Muscle layer of duodenum (tissue), 2 donors: ENCODE results near the gene GPATCH8.

Experiments
- H3K27ac ChIP-seq: one replicate; pipeline ENCODE4 v1.7.0; 2013; ENCODE audit warnings: mild to moderate bottlenecking, low read length
- H3K27me3 ChIP-seq: one replicate; pipeline ENCODE4 v1.7.0; 2013; ENCODE audit warnings: low read depth, mild to moderate bottlenecking, control low read depth, low read length
- H3K36me3 ChIP-seq, 2 donors: one replicate each; pipeline ENCODE4 v1.7.0; 2013; ENCODE audit warnings: low read length in 2 of 2, control low read depth in 1 of 2, mild to moderate bottlenecking in 1 of 2; ENCODE audit not compliant: insufficient read depth in 2 of 2, control insufficient read depth in 1 of 2
- H3K4me1 ChIP-seq, 2 donors: one replicate each; pipeline ENCODE4 v1.7.0; 2013; ENCODE audit warnings: low read length in 2 of 2, mild to moderate bottlenecking in 2 of 2, control low read depth in 1 of 2, moderate library complexity in 1 of 2; ENCODE audit not compliant: insufficient read depth in 2 of 2, control insufficient read depth in 1 of 2
- H3K4me3 ChIP-seq, 2 donors: one replicate each; pipeline ENCODE4 v1.7.0; 2013; ENCODE audit warnings: low read length in 2 of 2, low read depth in 1 of 2, mild to moderate bottlenecking in 1 of 2
- H3K9me3 ChIP-seq, 2 donors: one replicate each; pipeline ENCODE4 v1.7.0; 2013; ENCODE audit warnings: low read length in 2 of 2, control low read depth in 1 of 2, mild to moderate bottlenecking in 1 of 2; ENCODE audit not compliant: control insufficient read depth in 1 of 2
- donor health status: healthy.

Gene GPATCH8

DNA sequence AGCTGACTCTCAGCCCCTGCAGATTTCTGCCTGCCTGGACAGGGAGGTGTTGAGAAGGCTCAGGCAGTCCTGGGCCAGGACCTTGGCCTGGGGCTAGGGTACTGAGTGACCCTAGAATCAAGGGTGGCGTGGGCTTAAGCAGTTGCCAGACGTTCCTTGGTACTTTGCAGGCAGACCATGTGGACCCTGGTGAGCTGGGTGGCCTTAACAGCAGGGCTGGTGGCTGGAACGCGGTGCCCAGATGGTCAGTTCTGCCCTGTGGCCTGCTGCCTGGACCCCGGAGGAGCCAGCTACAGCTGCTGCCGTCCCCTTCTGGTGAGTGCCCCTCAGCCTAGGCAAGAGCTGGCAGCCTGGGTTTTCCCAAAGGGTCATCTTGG is 154.2 kb downstream of the GPATCH8 start:
- H3K27ac ChIP-seq, result no peak overlapping the region
- H3K27me3 ChIP-seq, result no peaks in the 10 kb centered on the region
- no peak overlapping the region for H3K4me3 ChIP-seq
- H3K9me3 ChIP-seq, result no peaks in the 10 kb centered on the region
- peaks cover 0 to 27% of the 10 kb centered on the region in 2 donors for H3K4me1 ChIP-seq
- peaks cover 17 to 45% of the 10 kb centered on the region in 2 donors for H3K36me3 ChIP-seq

DNA sequence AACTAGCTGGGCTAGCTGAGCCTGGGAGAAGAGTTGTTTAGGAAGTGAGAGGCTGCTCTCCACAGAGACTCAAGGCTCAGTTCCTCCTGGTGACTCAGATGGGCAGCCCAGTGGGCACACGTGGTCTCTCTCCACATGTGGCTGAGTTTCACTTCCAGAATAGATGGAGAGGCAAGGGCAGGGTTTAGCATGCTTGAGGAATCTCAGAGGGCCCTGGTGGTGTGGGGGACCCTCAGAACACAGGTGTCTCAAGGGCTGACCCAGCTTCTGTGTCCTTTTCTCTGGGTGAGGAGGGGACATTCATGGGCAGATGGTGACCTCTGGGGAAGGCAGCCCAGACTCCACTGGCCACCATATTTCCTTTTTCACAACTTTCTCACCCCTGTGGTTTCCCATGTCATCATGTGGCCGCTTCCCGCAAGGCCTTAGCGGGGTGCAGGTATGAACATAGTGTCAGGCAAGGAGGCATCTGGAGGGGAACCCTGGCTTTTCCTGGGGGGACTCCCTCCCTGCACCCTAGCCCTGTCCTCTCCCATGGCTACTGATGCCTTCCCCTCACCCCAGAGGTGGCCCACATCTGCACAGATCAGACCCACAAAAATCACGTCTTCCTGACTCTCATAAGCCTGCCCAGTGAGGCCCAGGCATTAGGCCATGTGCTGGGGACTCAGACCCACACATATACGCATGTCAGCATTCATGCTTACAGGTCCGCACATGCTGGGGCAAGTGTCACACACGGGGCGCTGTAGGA is 154.8 kb downstream of the GPATCH8 start:
- Histone ChIP-seq H3K9me3 (no peaks in the 10 kb centered on the region), H3K27me3 (no peaks in the 10 kb centered on the region), H3K27ac (no peak overlapping the region), H3K4me1 (peaks cover 0 to 27% of the 10 kb centered on the region in 2 donors), H3K4me3 (no peak overlapping the region), H3K36me3 (peaks cover 17 to 45% of the 10 kb centered on the region in 2 donors)
